Activated naive CD8-positive, alpha-beta T cell treated with anti-CD3 and anti-CD28 coated beads, Interleukin-2, amount 50 U/mL, for 24 hours (primary cell): ENCODE results near the gene RBMS2.

Experiments used
- ATAC-seq: fragments of 150-1000 bp; cut with Tn5 transposase; one replicate; pipeline ENCODE4 v1.10.0; 2021
- DNase-seq: peaks from one replicate; pipeline ENCODE4 v3.0.0; 2021
- H3K27ac Mint-ChIP-seq: one replicate; pipeline ENCODE4 v1.8.0; 2021; ENCODE audit warnings: mild to moderate bottlenecking, mixed read lengths
- H3K27me3 Mint-ChIP-seq: one replicate; pipeline ENCODE4 v1.8.0; 2021; ENCODE audit warnings: mixed read lengths
- H3K36me3 Mint-ChIP-seq: one replicate; pipeline ENCODE4 v1.8.0; 2021; ENCODE audit warnings: low read depth, mixed read lengths
- H3K4me1 Mint-ChIP-seq: one replicate; pipeline ENCODE4 v1.8.0; 2021; ENCODE audit warnings: mixed read lengths
- H3K4me3 Mint-ChIP-seq: one replicate; pipeline ENCODE4 v1.8.0; 2021; ENCODE audit warnings: mild to moderate bottlenecking, moderate library complexity, mixed read lengths
- H3K9me3 Mint-ChIP-seq: one replicate; pipeline ENCODE4 v1.8.0; 2021; ENCODE audit warnings: mixed read lengths

The RBMS2 gene

GRCh38 chr12:56581418-56582145, 60.0 kb downstream of the RBMS2 start:
- H3K4me3 Mint-ChIP-seq: no peak overlapping the region
- DNase-seq: peak; percentile 48
- peak overlapping the region; percentile 85 for H3K27ac Mint-ChIP-seq
- no peaks in the 10 kb centered on the region for H3K27me3 Mint-ChIP-seq
- peaks cover 26% of the 10 kb centered on the region for H3K4me1 Mint-ChIP-seq
- ATAC-seq: peak; percentile 99
- H3K36me3 Mint-ChIP-seq: no peaks in the 10 kb centered on the region
- H3K9me3 Mint-ChIP-seq: no peaks in the 10 kb centered on the region

GRCh38 chr12:56585098-56585497, 63.5 kb downstream of the RBMS2 start:
- no peaks in the 10 kb centered on the region for H3K36me3 Mint-ChIP-seq
- no peaks in the 10 kb centered on the region for H3K27me3 Mint-ChIP-seq
- H3K27ac Mint-ChIP-seq: no peak overlapping the region
- H3K4me1 Mint-ChIP-seq: peaks cover 28% of the 10 kb centered on the region
- no peak overlapping the region for H3K4me3 Mint-ChIP-seq
- ATAC-seq (no peak), DNase-seq (no peak)
- no peaks in the 10 kb centered on the region for H3K9me3 Mint-ChIP-seq

DNA sequence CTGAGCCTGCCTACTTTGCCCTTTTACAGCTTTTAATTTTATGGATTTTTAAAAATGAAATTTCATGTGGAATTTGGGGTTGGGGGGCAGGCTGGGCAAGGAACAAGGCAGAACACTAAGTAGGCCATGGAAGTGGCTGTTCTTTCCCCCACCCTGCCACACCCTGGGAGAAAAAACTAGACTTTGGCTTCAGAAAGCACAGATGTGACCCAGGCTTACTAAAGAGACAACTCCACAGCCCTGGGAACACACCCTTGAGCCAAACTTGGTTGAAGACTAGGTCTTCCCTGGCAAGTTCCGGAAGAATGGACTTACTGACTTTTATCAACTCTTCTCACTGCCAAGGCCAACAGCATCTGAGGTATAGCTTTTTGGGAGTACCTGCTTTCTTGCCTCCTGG, 68.2 kb downstream of the RBMS2 start:
- Mint-ChIP-seq H3K36me3 (no peaks in the 10 kb centered on the region), H3K4me1 (peaks cover 3% of the 10 kb centered on the region), H3K27me3 (no peaks in the 10 kb centered on the region), H3K4me3 (no peak overlapping the region), H3K27ac (no peak overlapping the region), H3K9me3 (no peaks in the 10 kb centered on the region)
- ATAC-seq (no peak), DNase-seq (no peak)

DNA sequence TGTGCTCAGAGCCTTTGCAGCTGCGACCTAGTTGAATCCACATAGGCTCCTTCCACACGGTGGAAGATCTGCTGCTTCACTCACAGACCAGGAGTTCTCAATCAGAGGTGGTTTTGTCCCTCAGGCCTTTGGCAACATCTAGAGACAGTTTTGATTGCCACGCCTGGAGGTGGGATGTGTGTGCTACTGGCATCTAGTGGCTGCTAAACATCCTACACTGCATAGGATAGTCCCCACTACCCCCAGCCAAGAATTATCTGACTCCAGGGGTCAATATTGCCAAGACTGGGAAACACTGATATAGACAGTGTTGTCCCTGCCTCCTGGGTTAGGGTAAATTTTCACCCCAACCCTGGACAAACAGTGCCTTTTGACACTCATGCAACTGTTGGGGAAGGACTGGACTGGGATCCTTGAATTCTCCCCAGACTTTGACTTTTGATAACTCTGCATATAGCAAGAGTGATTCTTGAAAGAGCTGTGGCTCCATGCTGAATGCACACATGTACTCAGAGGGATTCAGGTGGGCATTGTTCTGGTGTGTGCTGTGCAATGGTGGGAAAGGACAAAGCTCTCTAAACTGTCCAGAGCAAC, 68.7 kb downstream of the RBMS2 start:
- Mint-ChIP-seq H3K36me3 (no peaks in the 10 kb centered on the region), H3K4me1 (peaks cover 3% of the 10 kb centered on the region), H3K27me3 (no peaks in the 10 kb centered on the region), H3K4me3 (no peak overlapping the region), H3K27ac (no peak overlapping the region), H3K9me3 (no peaks in the 10 kb centered on the region)
- peak; percentile 13 for DNase-seq
- peak; percentile 77 for ATAC-seq

DNA sequence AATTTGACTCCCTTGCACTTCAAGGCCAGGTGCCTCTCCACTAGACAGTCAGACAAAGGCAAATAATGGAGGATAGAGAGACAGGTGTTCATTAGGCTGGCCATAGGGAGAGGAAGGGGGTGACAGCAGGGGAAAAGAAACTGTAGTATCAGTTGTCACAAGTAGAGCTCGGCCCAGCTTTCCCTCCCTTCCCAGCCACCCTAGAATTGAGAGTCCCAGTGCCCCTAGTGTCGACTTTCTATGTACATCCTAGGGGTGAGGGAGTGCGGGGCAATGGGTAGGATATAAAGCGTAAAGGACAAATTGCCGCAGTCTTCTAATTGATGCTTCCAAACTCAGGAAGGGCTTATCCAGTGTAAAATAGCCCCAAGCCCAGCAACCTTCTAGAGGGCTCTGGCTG, 69.5 kb downstream of the RBMS2 start:
- Mint-ChIP-seq H3K4me3 (no peak overlapping the region), H3K9me3 (no peaks in the 10 kb centered on the region), H3K27ac (no peak overlapping the region), H3K4me1 (peaks cover 5% of the 10 kb centered on the region), H3K36me3 (peaks cover 3% of the 10 kb centered on the region), H3K27me3 (no peaks in the 10 kb centered on the region)
- DNase-seq (no peak), ATAC-seq (no peak)

- Mint-ChIP-seq H3K4me1 (peaks cover 3% of the 10 kb centered on the region), H3K4me3 (no peak overlapping the region), H3K9me3 (no peaks in the 10 kb centered on the region), H3K36me3 (peaks cover 4% of the 10 kb centered on the region), H3K27me3 (no peaks in the 10 kb centered on the region), H3K27ac (no peak overlapping the region)
- no peak for DNase-seq
- ATAC-seq: no peak
Measured at GRCh38 chr12:56591961-56592360, 70.3 kb downstream of the RBMS2 start.

DNA sequence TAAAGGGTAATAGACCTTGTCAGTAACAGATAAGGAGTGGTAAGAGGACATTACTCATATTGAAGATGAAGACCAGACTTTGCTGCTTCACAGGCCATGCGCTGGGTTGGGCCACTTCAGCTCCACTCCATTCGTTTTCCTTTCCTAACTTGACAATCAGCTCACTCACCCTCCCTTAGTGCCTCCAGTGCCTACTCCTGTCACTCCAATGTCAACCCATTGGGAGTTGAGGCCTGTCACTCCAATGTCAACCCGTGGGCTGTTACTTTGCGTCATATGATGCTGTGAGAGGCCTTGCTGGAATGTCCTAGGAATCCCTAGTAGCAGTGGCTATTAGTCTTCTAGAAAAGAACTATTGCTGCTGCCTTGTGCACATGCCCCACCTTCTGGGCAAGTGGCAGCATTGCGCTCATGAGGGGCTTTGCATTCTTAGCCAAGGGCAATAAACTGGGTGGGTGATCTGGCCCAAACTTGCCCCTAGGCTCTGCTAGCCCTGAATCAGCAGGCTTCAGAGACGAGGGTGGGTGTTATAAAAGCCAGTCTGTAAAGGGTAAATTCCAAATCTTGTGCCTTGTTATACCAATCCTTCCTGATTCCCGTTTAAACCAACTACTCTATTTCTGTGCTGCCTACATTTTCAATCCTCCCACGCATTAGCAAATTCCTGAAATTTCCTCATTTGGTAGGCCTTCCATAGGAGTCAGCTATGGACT, 72.4 kb downstream of the RBMS2 start:
- peaks cover 16% of the 10 kb centered on the region for H3K36me3 Mint-ChIP-seq
- H3K27ac Mint-ChIP-seq: no peak overlapping the region
- H3K27me3 Mint-ChIP-seq: no peaks in the 10 kb centered on the region
- peak; percentile 47 for ATAC-seq
- H3K9me3 Mint-ChIP-seq: no peaks in the 10 kb centered on the region
- peak; percentile 59 for DNase-seq
- peaks cover 3% of the 10 kb centered on the region for H3K4me1 Mint-ChIP-seq
- H3K4me3 Mint-ChIP-seq: no peak overlapping the region

GRCh38 chr12:56596815-56597214, 75.2 kb downstream of the RBMS2 start:
- no peak overlapping the region for H3K4me3 Mint-ChIP-seq
- peak overlapping the region; percentile 34 for H3K27ac Mint-ChIP-seq
- H3K9me3 Mint-ChIP-seq: no peaks in the 10 kb centered on the region
- H3K36me3 Mint-ChIP-seq: peaks cover 36% of the 10 kb centered on the region
- ATAC-seq: no peak
- no peak for DNase-seq
- no peaks in the 10 kb centered on the region for H3K27me3 Mint-ChIP-seq
- H3K4me1 Mint-ChIP-seq: peaks cover 3% of the 10 kb centered on the region

DNA sequence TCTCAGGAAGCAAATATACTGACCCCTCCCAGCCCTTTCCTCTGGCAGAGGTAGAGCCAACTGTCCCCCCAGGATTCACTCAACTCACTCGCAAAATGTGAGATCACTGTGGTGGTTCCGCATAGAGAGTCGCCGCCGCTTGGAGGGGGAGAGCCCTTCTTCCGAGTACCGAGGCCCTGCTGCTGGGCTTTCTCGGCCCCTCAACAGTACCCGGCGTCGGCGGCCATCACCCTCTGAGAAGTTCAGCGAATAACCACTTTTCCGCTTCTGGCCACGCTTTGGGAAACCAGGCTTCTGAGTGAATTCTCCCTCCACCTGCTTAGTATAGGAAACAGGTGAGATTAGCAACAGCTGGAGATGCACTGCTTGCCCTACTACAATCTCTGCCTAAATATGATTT, 77.4 kb downstream of the RBMS2 start:
- peaks cover 3% of the 10 kb centered on the region for H3K4me1 Mint-ChIP-seq
- H3K9me3 Mint-ChIP-seq: no peaks in the 10 kb centered on the region
- H3K36me3 Mint-ChIP-seq: peaks cover 47% of the 10 kb centered on the region
- ATAC-seq: no peak
- H3K4me3 Mint-ChIP-seq: no peak overlapping the region
- H3K27ac Mint-ChIP-seq: no peak overlapping the region
- no peak for DNase-seq
- no peaks in the 10 kb centered on the region for H3K27me3 Mint-ChIP-seq

DNA sequence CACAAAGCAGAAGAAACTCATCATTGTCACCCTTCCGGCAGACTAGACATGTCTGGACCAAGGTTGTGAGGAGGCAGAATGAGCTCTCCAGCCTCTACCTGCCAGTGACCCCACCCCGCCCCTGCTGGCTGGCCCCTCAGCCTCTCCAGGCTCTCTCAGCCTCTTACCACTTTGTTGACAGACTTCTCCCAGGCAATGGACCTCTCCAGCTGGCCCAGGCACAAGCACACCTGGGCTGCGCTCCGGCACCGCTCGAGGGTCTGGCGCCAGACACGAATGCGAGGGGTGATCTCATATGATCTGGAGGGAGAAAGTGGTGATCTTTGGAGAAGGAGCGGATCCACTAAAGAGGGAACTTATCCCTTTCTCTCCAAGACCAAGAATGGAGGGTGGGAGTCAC, 78.2 kb downstream of the RBMS2 start:
- no peaks in the 10 kb centered on the region for H3K9me3 Mint-ChIP-seq
- peaks cover 3% of the 10 kb centered on the region for H3K4me1 Mint-ChIP-seq
- H3K27me3 Mint-ChIP-seq: no peaks in the 10 kb centered on the region
- ATAC-seq (no peak), DNase-seq (no peak)
- no peak overlapping the region for H3K27ac Mint-ChIP-seq
- peaks cover 50% of the 10 kb centered on the region for H3K36me3 Mint-ChIP-seq
- no peak overlapping the region for H3K4me3 Mint-ChIP-seq

DNA sequence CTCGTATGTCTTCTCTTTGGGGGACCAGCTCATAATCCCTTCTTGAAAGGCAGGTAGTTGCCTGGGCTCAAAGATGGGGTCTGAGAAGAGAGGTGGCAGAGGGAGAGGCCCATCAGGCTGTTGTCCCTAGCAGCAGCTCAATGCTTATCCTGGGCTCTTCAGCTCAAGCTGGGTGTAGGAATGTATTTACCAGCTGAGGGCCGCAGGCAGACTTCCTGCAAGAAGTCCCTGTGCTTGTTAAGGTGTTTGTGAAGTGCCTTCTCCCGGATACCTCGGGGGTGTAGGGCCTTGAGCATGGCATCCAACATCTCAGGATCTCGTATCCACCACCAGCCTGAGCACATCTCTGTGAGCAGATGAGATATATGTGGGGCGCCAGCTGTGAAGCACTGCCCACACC, 79.1 kb downstream of the RBMS2 start:
- DNase-seq (no peak), ATAC-seq (no peak)
- peaks cover 54% of the 10 kb centered on the region for H3K36me3 Mint-ChIP-seq
- H3K4me1 Mint-ChIP-seq: peaks cover 1% of the 10 kb centered on the region
- no peak overlapping the region for H3K27ac Mint-ChIP-seq
- no peaks in the 10 kb centered on the region for H3K27me3 Mint-ChIP-seq
- H3K4me3 Mint-ChIP-seq: no peak overlapping the region
- no peaks in the 10 kb centered on the region for H3K9me3 Mint-ChIP-seq

DNA sequence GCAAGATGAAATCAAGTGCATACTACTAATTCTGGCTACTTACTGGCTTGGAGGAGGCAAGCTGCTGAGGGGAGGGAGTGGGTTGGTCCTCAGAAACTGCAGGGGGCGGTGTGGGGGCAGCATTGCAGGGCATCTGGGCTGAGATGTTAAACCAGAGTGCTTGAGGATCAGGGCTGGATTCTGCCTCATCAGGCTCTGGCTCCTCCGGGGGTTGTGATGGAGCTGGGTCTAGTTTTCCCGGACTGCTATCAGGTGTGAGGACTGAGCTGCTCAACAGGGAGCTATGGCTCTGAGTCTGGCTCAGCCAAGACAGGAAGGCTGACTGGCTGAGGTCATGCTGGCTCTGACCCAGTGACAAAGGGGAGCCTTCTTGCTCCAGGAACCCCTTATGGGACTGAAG, 79.9 kb downstream of the RBMS2 start:
- Mint-ChIP-seq H3K4me1 (no peaks in the 10 kb centered on the region), H3K9me3 (no peaks in the 10 kb centered on the region), H3K4me3 (no peak overlapping the region), H3K36me3 (peaks cover 60% of the 10 kb centered on the region), H3K27me3 (no peaks in the 10 kb centered on the region), H3K27ac (no peak overlapping the region)
- DNase-seq: peak; percentile 38
- ATAC-seq: peak; percentile 39

DNA sequence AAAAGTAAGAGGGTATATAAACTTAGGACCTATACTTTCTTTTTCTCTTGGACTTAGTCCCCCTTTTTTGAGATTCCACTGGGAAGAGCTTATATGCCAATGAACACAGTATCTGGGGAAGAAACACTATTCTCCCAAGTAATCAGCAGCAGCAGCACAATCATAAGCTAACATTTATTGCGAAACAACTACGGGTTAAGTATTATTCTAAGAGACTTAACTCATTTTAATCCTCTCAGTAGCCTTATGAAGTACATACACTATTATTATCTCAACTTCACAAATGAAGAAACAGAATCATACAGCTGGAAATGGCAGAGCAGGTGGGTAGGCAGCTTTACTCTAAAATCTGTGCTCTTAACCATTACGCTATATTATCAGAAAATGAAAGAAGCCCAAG, 80.6 kb downstream of the RBMS2 start:
- Mint-ChIP-seq H3K4me3 (no peak overlapping the region), H3K27ac (no peak overlapping the region), H3K36me3 (peaks cover 60% of the 10 kb centered on the region), H3K4me1 (no peaks in the 10 kb centered on the region), H3K9me3 (no peaks in the 10 kb centered on the region), H3K27me3 (no peaks in the 10 kb centered on the region)
- no peak for DNase-seq
- no peak for ATAC-seq

DNA sequence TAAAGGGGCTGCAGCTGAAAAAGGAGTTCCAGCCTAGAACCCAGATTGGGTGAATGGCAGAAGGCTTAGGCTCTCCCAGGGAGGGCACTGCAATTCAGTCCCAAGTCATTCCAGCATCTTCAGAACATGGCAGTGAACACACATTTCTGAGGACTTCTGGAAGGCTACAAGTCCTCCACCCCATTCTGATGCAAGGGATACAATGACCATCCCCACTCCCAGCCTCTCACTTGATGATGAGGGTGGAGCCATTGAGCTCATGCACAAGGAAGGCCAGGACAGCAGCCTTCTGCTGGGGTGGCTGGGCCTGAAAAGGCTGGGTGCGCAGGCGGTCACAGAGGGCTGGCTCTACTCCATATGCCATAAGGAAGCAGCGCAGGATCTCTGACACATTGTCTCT, 82.7 kb downstream of the RBMS2 start:
- H3K4me1 Mint-ChIP-seq: no peaks in the 10 kb centered on the region
- no peaks in the 10 kb centered on the region for H3K27me3 Mint-ChIP-seq
- H3K27ac Mint-ChIP-seq: peak overlapping the region; percentile 7
- ATAC-seq (no peak), DNase-seq (no peak)
- H3K9me3 Mint-ChIP-seq: no peaks in the 10 kb centered on the region
- peaks cover 56% of the 10 kb centered on the region for H3K36me3 Mint-ChIP-seq
- H3K4me3 Mint-ChIP-seq: no peak overlapping the region

GRCh38 chr12:56614627-56615026, 93.0 kb downstream of the RBMS2 start:
- Mint-ChIP-seq H3K27me3 (no peaks in the 10 kb centered on the region), H3K36me3 (peaks cover 57% of the 10 kb centered on the region), H3K27ac (no peak overlapping the region), H3K4me1 (peaks cover 18% of the 10 kb centered on the region), H3K9me3 (no peaks in the 10 kb centered on the region), H3K4me3 (no peak overlapping the region)
- DNase-seq (no peak), ATAC-seq (no peak)
